Brain microvascular endothelial cell (primary cell): ENCODE data around the gene LHFPL4.
A peak's percentile ranks its signal among the peaks of the same experiment; 100 is the strongest.

ENCODE experiments used
- DNase-seq: peaks from one replicate; pipeline ENCODE4 v3.0.0-alpha.2; 2020
- H3K27ac ChIP-seq: fragments of 250-450 bp; sonication (Bioruptor Pico); 2 replicates; pipeline ENCODE4 v1.5.1; 2020; ENCODE audit warnings: mild to moderate bottlenecking, moderate library complexity
- H3K27me3 ChIP-seq: fragments of 250-450 bp; sonication (Bioruptor Pico); replicated peaks from 2 replicates; pipeline ENCODE4 v1.5.1; 2020; ENCODE audit warnings: mild to moderate bottlenecking
- H3K36me3 ChIP-seq: fragments of 250-450 bp; sonication (Bioruptor Pico); replicated peaks from 2 replicates; pipeline ENCODE4 v1.5.1; 2020; ENCODE audit warnings: mild to moderate bottlenecking
- H3K4me3 ChIP-seq: 2 replicates; pipeline ENCODE4 v1.5.1; 2011; ENCODE audit warnings: low read depth, mild to moderate bottlenecking, control low read depth, low read length, moderate library complexity
- in situ Hi-C: cut with HindIII; loops from 2 replicates; pipeline ENCODE4 v1.10.0; 2017; ENCODE audit warnings: low sequenced_read_pairs, low pct_ligation_motif_present
- TF ChIP-seq, protein P1 (sequence below): IDR thresholded peaks from 2 replicates; pipeline ENCODE4 v1.5.1; 2011; ENCODE audit warnings: low read depth, mild to moderate bottlenecking, moderate library complexity, low read length, control low read depth, inconsistent platforms; ENCODE audit errors: missing control alignments

The LHFPL4 gene

DNA sequence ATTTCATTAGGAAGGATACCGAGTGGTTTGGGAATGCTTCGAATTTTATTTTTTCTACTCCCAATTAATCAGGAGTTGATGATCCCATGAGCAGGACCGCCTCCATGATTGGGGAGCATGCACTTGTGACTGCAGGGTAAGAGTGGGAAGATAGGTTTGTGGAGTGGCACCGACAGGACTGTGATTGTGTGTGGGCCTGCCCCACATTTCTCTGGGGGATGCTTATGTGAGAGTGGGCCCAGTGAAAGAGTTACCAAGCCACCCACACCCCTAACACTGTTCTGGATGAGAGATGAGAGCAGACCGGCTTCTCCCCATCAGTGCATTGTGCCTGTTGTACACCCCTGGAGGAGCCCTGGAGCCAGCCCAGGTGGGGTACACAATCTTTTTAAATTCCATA lies 76.7 kb downstream of the LHFPL4 start:
- in situ Hi-C loops, result no loop called here
- Histone ChIP-seq H3K36me3 (peaks cover 82% of the 10 kb centered on the region), H3K27me3 (no peaks in the 10 kb centered on the region), H3K27ac (no peak overlapping the region), H3K4me3 (no peak overlapping the region)
- TF ChIP-seq, protein P1, sequence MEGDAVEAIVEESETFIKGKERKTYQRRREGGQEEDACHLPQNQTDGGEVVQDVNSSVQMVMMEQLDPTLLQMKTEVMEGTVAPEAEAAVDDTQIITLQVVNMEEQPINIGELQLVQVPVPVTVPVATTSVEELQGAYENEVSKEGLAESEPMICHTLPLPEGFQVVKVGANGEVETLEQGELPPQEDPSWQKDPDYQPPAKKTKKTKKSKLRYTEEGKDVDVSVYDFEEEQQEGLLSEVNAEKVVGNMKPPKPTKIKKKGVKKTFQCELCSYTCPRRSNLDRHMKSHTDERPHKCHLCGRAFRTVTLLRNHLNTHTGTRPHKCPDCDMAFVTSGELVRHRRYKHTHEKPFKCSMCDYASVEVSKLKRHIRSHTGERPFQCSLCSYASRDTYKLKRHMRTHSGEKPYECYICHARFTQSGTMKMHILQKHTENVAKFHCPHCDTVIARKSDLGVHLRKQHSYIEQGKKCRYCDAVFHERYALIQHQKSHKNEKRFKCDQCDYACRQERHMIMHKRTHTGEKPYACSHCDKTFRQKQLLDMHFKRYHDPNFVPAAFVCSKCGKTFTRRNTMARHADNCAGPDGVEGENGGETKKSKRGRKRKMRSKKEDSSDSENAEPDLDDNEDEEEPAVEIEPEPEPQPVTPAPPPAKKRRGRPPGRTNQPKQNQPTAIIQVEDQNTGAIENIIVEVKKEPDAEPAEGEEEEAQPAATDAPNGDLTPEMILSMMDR, result no peak
- DNase-seq, result no peak

DNA sequence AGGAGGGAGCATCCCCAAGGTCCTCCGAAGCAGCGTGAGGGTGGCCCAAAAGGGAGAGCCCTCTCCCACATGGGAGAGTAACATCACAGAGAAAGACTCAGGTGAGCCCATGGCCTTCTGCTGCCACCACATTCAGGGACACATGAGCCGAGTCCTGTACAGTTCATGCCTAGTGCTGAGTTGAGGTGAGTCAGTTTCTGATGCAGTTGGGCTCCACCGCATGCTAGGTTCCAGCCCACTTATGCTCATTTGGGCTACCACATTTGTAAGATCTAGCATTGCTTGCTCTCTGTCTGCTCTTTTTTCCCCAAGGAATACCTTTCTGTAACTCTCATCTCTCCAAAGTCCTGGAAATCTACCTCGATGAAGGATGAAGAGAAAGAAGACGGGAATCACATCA lies 79.1 kb downstream of the LHFPL4 start:
- TF ChIP-seq, protein P1, result no peak
- in situ Hi-C loops, result loop anchor here (25.0 kb wide), 1 partner anchor 112 kb away; the partner anchor contains the start of gene THUMPD3
- H3K27ac ChIP-seq, result no peak overlapping the region
- no peaks in the 10 kb centered on the region for H3K27me3 ChIP-seq
- no peak overlapping the region for H3K4me3 ChIP-seq
- peaks cover 82% of the 10 kb centered on the region for H3K36me3 ChIP-seq
- DNase-seq, result no peak

DNA sequence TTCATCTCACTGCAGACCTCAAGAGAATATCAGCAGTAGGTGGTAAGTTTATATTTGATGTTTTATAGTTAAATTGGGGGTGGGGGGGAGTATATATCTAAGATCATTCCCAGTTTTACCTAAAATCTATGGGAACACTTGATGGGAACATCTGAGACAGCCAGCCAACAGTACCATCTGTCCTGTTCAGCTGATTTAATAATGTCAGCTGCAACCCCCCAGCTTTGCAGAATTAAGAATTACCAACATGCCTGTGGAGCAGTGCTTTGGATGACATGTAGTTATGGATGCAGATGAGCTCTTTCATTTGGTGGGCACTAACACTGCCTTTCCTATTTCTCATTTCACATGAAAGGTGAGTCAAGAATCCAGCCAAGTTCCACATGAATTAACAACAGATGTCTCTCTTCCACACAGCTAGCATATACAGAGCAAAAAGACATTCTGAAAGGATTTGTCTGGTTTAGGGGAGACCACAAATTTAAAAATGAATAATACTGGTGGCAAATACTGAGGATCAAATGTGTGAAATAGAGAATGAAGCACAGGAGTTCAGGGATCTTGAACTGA lies 80.0 kb downstream of the LHFPL4 start:
- Histone ChIP-seq H3K4me3 (no peak overlapping the region), H3K27ac (no peak overlapping the region), H3K27me3 (no peaks in the 10 kb centered on the region), H3K36me3 (peaks cover 79% of the 10 kb centered on the region)
- no peak for DNase-seq
- TF ChIP-seq, protein P1, result no peak
- in situ Hi-C loops, result loop anchor here (25.0 kb wide), 1 partner anchor 111 kb away; the partner anchor contains the start of gene THUMPD3

DNA sequence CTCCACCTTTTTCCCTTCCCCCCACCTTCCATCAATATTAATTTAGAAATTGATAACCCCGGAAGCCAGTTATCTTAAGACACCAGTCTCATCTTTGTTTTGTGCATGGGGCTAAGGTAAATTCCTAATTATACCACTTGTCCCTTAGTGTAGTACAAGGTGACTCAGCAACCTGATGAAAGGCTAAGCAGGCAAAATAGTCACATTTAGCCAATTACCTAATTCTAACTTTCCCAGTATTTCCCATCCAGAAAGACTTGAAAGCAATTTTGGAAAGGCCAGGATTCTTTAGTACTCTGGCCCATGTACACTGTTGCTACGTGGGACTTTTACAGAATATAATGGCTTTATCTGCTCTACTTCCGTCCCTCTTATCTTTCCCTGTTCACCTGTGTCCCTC lies 83.6 kb downstream of the LHFPL4 start:
- TF ChIP-seq, protein P1, result no peak
- peaks cover 80% of the 10 kb centered on the region for H3K36me3 ChIP-seq
- in situ Hi-C loops, result loop anchor here (25.0 kb wide), 1 partner anchor 108 kb away; the partner anchor contains the start of gene THUMPD3
- H3K27me3 ChIP-seq, result no peaks in the 10 kb centered on the region
- DNase-seq, result no peak
- H3K4me3 ChIP-seq, result no peak overlapping the region
- H3K27ac ChIP-seq, result no peak overlapping the region

DNA sequence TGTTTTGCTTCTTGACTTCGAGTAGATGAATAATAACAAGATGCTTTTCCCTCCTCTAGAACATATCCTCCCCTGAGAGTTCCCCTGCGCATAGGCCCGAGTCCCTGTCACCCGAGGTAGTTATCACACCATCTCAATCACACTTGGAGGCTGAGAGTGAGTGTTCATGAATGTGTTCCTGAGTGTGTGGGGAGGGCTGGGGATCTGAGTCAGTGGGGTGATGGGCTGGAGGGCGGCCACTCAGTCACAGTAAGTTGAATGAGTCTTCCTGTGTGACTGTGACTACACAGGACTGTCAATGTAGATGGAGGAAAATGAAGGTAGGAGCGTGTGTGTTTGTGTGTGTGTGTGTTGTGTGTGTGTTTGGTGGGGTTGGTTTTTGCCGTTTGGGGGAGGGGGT lies 85.2 kb downstream of the LHFPL4 start:
- Histone ChIP-seq H3K27ac (no peak overlapping the region), H3K36me3 (peaks cover 80% of the 10 kb centered on the region), H3K27me3 (no peaks in the 10 kb centered on the region), H3K4me3 (no peak overlapping the region)
- peak; percentile 7 for DNase-seq
- in situ Hi-C loops, result loop anchor here (25.0 kb wide), 1 partner anchor 106 kb away; the partner anchor contains the start of gene THUMPD3
- TF ChIP-seq, protein P1, result no peak

DNA sequence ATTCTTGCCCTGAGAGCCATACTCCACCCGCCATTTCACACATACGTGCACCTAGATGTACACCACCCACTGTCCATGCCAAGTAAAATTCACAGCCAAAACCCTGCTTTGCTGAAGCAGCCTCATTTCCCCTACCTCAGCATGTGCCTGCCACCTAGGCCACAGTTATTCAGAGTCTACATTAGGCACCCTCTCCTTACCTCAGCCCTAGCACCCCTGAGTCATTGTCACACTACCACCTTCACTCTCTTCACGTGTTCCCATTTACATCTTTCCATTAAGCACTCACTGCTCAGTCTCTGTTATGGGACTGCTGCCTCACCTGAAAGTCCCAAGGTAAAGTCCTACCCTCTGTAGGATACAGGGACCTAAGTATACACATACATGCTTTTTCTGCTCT lies 86.2 kb downstream of the LHFPL4 start:
- in situ Hi-C loops, result loop anchor here (25.0 kb wide), 1 partner anchor 105 kb away; the partner anchor contains the start of gene THUMPD3

More for the DNA sequence above, 86.2 kb downstream of the LHFPL4 start:
- no peak for DNase-seq
- Histone ChIP-seq H3K36me3 (peaks cover 77% of the 10 kb centered on the region), H3K27ac (no peak overlapping the region), H3K4me3 (no peak overlapping the region), H3K27me3 (no peaks in the 10 kb centered on the region)
- TF ChIP-seq, protein P1, result no peak
